PC-3 (cell line): Measurements from ENCODE around the gene TNFAIP8L3.

Experiments used
- EZH2phosphoT487 ChIP-seq: fragments of 300-600 bp; sonication (generic); IDR thresholded peaks from 2 replicates; pipeline ENCODE4 v1.6.1; 2018; ENCODE audit warnings: mild to moderate bottlenecking, antibody characterized with exemption, low read length, borderline replicate concordance
- TF ChIP-seq, protein P1 (sequence below): fragments of 300-600 bp; sonication (generic); conservative IDR thresholded peaks from 2 replicates; pipeline ENCODE4 v1.5.1; 2017; ENCODE audit warnings: antibody characterized with exemption, low read depth, mild to moderate bottlenecking, low read length

DNA sequence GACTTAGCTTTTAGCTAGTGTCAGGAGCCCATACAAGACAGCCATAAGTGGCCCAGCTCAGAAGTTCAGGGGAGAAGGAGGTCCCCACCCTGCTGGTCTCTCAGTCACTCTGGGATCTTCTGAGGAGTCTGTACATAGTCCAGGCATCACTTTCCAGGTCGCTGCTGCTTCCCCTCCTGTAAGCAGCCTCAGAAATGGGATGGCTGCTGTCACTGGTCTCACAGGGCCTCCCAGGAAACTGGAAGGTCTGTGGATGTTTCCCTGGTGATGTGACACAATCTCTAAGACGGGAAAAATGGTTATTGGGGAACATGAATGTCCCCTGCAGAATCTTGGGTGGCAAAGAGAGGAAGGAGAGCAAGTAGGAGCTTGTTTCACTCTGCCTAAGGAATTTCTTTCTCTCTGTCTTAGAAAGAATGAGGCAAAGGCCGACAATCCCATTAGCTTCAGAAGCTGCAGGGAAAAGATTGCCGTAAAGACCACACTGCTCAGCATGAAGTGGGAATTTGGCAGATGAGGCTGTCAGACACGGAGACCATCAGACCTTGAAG is 43.2 kb upstream of the TNFAIP8L3 start:
- TF ChIP-seq EZH2phosphoT487: no peak
- TF ChIP-seq, protein P1, sequence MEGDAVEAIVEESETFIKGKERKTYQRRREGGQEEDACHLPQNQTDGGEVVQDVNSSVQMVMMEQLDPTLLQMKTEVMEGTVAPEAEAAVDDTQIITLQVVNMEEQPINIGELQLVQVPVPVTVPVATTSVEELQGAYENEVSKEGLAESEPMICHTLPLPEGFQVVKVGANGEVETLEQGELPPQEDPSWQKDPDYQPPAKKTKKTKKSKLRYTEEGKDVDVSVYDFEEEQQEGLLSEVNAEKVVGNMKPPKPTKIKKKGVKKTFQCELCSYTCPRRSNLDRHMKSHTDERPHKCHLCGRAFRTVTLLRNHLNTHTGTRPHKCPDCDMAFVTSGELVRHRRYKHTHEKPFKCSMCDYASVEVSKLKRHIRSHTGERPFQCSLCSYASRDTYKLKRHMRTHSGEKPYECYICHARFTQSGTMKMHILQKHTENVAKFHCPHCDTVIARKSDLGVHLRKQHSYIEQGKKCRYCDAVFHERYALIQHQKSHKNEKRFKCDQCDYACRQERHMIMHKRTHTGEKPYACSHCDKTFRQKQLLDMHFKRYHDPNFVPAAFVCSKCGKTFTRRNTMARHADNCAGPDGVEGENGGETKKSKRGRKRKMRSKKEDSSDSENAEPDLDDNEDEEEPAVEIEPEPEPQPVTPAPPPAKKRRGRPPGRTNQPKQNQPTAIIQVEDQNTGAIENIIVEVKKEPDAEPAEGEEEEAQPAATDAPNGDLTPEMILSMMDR: no peak
